Activated CD4-positive, alpha-beta T cell treated with anti-CD3 and anti-CD28 coated beads, Interleukin-10, Interleukin-2, amounts not matched to agents 100 ng/mL and 50 ng/mL, durations not matched to agents 16 hours and 8 hours (primary cell): Measurements from ENCODE around the gene TMEM45B.
"Not testable (repeated sequence)": the region's sequence is repeated elsewhere in the genome, so short reads cannot be mapped to it uniquely, and the experiment has no call there.

Experiments
- DNase-seq: peaks from one replicate; pipeline ENCODE4 v3.0.0-alpha.2; 2020

TMEM45B gene

GRCh38 chr11:129853518-129854231 is 38.0 kb downstream of the TMEM45B start:
- DNase-seq, result peak; percentile 42

- no peak for DNase-seq
These were observed 38.7 kb downstream of the TMEM45B start for GRCh38 chr11:129854232-129854805.

- DNase-seq, result no peak
These were observed 39.4 kb downstream of the TMEM45B start for GRCh38 chr11:129855086-129855485.

GRCh38 chr11:129856036-129856435 is 40.4 kb downstream of the TMEM45B start:
- no peak for DNase-seq

- no peak for DNase-seq
These were observed 46.3 kb downstream of the TMEM45B start for GRCh38 chr11:129861702-129862522.

GRCh38 chr11:129864811-129865210 is 49.2 kb downstream of the TMEM45B start:
- no peak for DNase-seq

- no peak for DNase-seq
These were observed 50.1 kb downstream of the TMEM45B start for GRCh38 chr11:129865701-129866100.

GRCh38 chr11:129866311-129866710 is 50.7 kb downstream of the TMEM45B start:
- DNase-seq, result no peak

GRCh38 chr11:129868626-129869025 is 53.0 kb downstream of the TMEM45B start:
- DNase-seq, result not testable (repeated sequence)

GRCh38 chr11:129871914-129872313 is 56.3 kb downstream of the TMEM45B start:
- no peak for DNase-seq

- no peak for DNase-seq
These were observed 64.7 kb downstream of the TMEM45B start for GRCh38 chr11:129880311-129880710.

GRCh38 chr11:129881570-129882170 is 66.0 kb downstream of the TMEM45B start:
- peak; percentile 50 for DNase-seq

GRCh38 chr11:129884581-129884980 is 68.9 kb downstream of the TMEM45B start:
- no peak for DNase-seq

GRCh38 chr11:129885381-129885780 is 69.7 kb downstream of the TMEM45B start:
- DNase-seq, result no peak

GRCh38 chr11:129888451-129888850 is 72.8 kb downstream of the TMEM45B start:
- DNase-seq, result peak; percentile 56

- DNase-seq, result peak; percentile 21
These were observed 78.9 kb downstream of the TMEM45B start for GRCh38 chr11:129894278-129895125.

- DNase-seq, result peak; percentile 90
These were observed 79.7 kb downstream of the TMEM45B start, which contains the start of gene NFRKB for GRCh38 chr11:129895126-129896041. Gene NFRKB (minus strand): TSS chr11:129895578. CDS start chr11:129892849, 2,729 bp downstream.

GRCh38 chr11:129896062-129896461 is 80.4 kb downstream of the TMEM45B start:
- DNase-seq, result no peak

GRCh38 chr11:129905402-129905801 is 89.8 kb downstream of the TMEM45B start:
- no peak for DNase-seq
